Measurements from ENCODE around the gene SH3RF1.

The SH3RF1 gene

GRCh38 chr4:169220854-169221411, 49.8 kb downstream of the SH3RF1 start:
- H3K79me2 ChIP-seq (ENCODE audit: control insufficient read depth, low read length), result no peaks in the 10 kb centered on the region

GRCh38 chr4:169220447-169220846, 50.3 kb downstream of the SH3RF1 start:
- H3K9me3 ChIP-seq (ENCODE audit: control insufficient read depth, insufficient read depth, low read length), result no peaks in the 10 kb centered on the region
- no peak overlapping the region for H3K4me2 ChIP-seq (ENCODE audit: low read length)
- H3K36me3 ChIP-seq (ENCODE audit: control insufficient read depth, low read length), result no peaks in the 10 kb centered on the region
- no peaks in the 10 kb centered on the region for H4K20me1 ChIP-seq (ENCODE audit: control insufficient read depth, insufficient read depth, low read depth, low read length)
- H3K27ac ChIP-seq (ENCODE audit: low read depth, low read length), result no peak overlapping the region
- no peaks in the 10 kb centered on the region for H3K79me2 ChIP-seq (ENCODE audit: control insufficient read depth, low read length)
- peaks cover 22% of the 10 kb centered on the region for H3K4me1 ChIP-seq (ENCODE audit: control insufficient read depth, low read length)
- no peak for TF ChIP-seq CTCF (IDR thresholded peaks at IDR 0.05; ENCODE audit: low read depth, low read length, poor library complexity, severe bottlenecking)
- no peak for TF ChIP-seq EZH2phosphoT487 (IDR thresholded peaks at IDR 0.05; ENCODE audit: borderline replicate concordance, low read length)
- H3K9me2 ChIP-seq (replicated peaks; ENCODE audit: control insufficient read depth, low read length), result no peaks in the 10 kb centered on the region
- H3K4me3 ChIP-seq (ENCODE audit: low read length), result no peak overlapping the region
- H3K27me3 ChIP-seq (ENCODE audit: control insufficient read depth, low read length), result no peaks in the 10 kb centered on the region
- no peaks in the 10 kb centered on the region; the same call in none of the 2 replicates for H3F3A ChIP-seq (ENCODE audit: control insufficient read depth, insufficient read depth)

More at GRCh38 chr4:169220854-169221411, 49.8 kb downstream of the SH3RF1 start:
- Histone ChIP-seq H3K27ac (ENCODE audit: low read depth, low read length) (no peak overlapping the region), H3K36me3 (ENCODE audit: control insufficient read depth, low read length) (no peaks in the 10 kb centered on the region), H3K27me3 (ENCODE audit: control insufficient read depth, low read length) (no peaks in the 10 kb centered on the region), H3K9me2 (replicated peaks; ENCODE audit: control insufficient read depth, low read length) (no peaks in the 10 kb centered on the region), H3F3A (ENCODE audit: control insufficient read depth, insufficient read depth) (no peaks in the 10 kb centered on the region; the same call in 1 of the 2 replicates), H3K4me1 (ENCODE audit: control insufficient read depth, low read length) (peaks cover 22% of the 10 kb centered on the region), H3K4me2 (ENCODE audit: low read length) (no peak overlapping the region), H4K20me1 (ENCODE audit: control insufficient read depth, insufficient read depth, low read depth, low read length) (no peaks in the 10 kb centered on the region), H3K4me3 (ENCODE audit: low read length) (no peak overlapping the region), H3K9me3 (ENCODE audit: control insufficient read depth, insufficient read depth, low read length) (no peaks in the 10 kb centered on the region)
- TF ChIP-seq CTCF (IDR thresholded peaks at IDR 0.05; ENCODE audit: low read depth, low read length, poor library complexity, severe bottlenecking) (no peak), EZH2phosphoT487 (IDR thresholded peaks at IDR 0.05; ENCODE audit: borderline replicate concordance, low read length) (no peak)

- H3K36me3 ChIP-seq (ENCODE audit: control insufficient read depth, low read length), result no peaks in the 10 kb centered on the region
- no peak overlapping the region for H3K27ac ChIP-seq (ENCODE audit: low read depth, low read length)
- no peaks in the 10 kb centered on the region for H3K27me3 ChIP-seq (ENCODE audit: control insufficient read depth, low read length)
- H3F3A ChIP-seq (ENCODE audit: control insufficient read depth, insufficient read depth), result no peaks in the 10 kb centered on the region; the same call in none of the 2 replicates
- H3K9me2 ChIP-seq (replicated peaks; ENCODE audit: control insufficient read depth, low read length), result no peaks in the 10 kb centered on the region
- no peak overlapping the region for H3K4me2 ChIP-seq (ENCODE audit: low read length)
- no peak overlapping the region for H3K4me3 ChIP-seq (ENCODE audit: low read length)
- no peaks in the 10 kb centered on the region for H4K20me1 ChIP-seq (ENCODE audit: control insufficient read depth, insufficient read depth, low read depth, low read length)
- H3K4me1 ChIP-seq (ENCODE audit: control insufficient read depth, low read length), result peaks cover 30% of the 10 kb centered on the region
- TF ChIP-seq EZH2phosphoT487 (IDR thresholded peaks at IDR 0.05; ENCODE audit: borderline replicate concordance, low read length) (no peak), CTCF (IDR thresholded peaks at IDR 0.05; ENCODE audit: low read depth, low read length, poor library complexity, severe bottlenecking) (no peak)
- no peaks in the 10 kb centered on the region for H3K79me2 ChIP-seq (ENCODE audit: control insufficient read depth, low read length)
- H3K9me3 ChIP-seq (ENCODE audit: control insufficient read depth, insufficient read depth, low read length), result no peaks in the 10 kb centered on the region
Observed at GRCh38 chr4:169219440-169219839, 51.3 kb downstream of the SH3RF1 start.

Measured in DOHH2 (cell line).